Measurements from ENCODE around the gene CWC25.

The CWC25 gene

GRCh38 chr17:38848939-38849605 lies 24.0 kb upstream of the CWC25 start:
- no peak for DNase-seq (ENCODE audit: insufficient read length)
- TF ChIP-seq POLR2AphosphoS5 (IDR thresholded peaks at IDR 0.05; ENCODE audit: low read depth, low read length) (peak; percentile 37; the same call in 1 of the 2 replicates), TAF1 (IDR thresholded peaks at IDR 0.05; ENCODE audit: borderline replicate concordance, low read depth, low read length) (no peak), POLR2A (IDR thresholded peaks at IDR 0.05; ENCODE audit: low read depth, low read length) (peak; percentile 13; the same call in 1 of the 2 replicates)
- FAIRE-seq, result no peak

GRCh38 chr17:38848557-38848891 lies 23.4 kb upstream of the CWC25 start:
- FAIRE-seq (no peak), DNase-seq (ENCODE audit: insufficient read length) (no peak)
- peak; percentile 50; the same call in 1 of the 2 replicates for TF ChIP-seq POLR2AphosphoS5 (IDR thresholded peaks at IDR 0.05; ENCODE audit: low read depth, low read length)
- TF ChIP-seq POLR2A (IDR thresholded peaks at IDR 0.05; ENCODE audit: low read depth, low read length), result peak; percentile 51; the same call in 1 of the 2 replicates
- TF ChIP-seq TAF1 (IDR thresholded peaks at IDR 0.05; ENCODE audit: borderline replicate concordance, low read depth, low read length), result no peak

- TF ChIP-seq POLR2AphosphoS5 (IDR thresholded peaks at IDR 0.05; ENCODE audit: low read depth, low read length) (no peak), POLR2A (IDR thresholded peaks at IDR 0.05; ENCODE audit: low read depth, low read length) (no peak), TAF1 (IDR thresholded peaks at IDR 0.05; ENCODE audit: borderline replicate concordance, low read depth, low read length) (no peak)
- no peak for FAIRE-seq
- no peak for DNase-seq (ENCODE audit: insufficient read length)
These were observed 19.2 kb upstream of the CWC25 start for GRCh38 chr17:38844261-38844757.

- FAIRE-seq, result no peak
- no peak for TF ChIP-seq POLR2AphosphoS5 (IDR thresholded peaks at IDR 0.05; ENCODE audit: low read depth, low read length)
- TF ChIP-seq TAF1 (IDR thresholded peaks at IDR 0.05; ENCODE audit: borderline replicate concordance, low read depth, low read length), result no peak
- no peak for TF ChIP-seq POLR2A (IDR thresholded peaks at IDR 0.05; ENCODE audit: low read depth, low read length)
- no peak for DNase-seq (ENCODE audit: insufficient read length)
These were observed 684 bp upstream of the CWC25 start for GRCh38 chr17:38825762-38826247.

GRCh38 chr17:38815576-38816193 lies 9.4 kb downstream of the CWC25 start:
- DNase-seq (ENCODE audit: insufficient read length) (no peak), FAIRE-seq (no peak)
- TF ChIP-seq POLR2AphosphoS5 (IDR thresholded peaks at IDR 0.05; ENCODE audit: low read depth, low read length) (no peak), POLR2A (IDR thresholded peaks at IDR 0.05; ENCODE audit: low read depth, low read length) (no peak), TAF1 (IDR thresholded peaks at IDR 0.05; ENCODE audit: borderline replicate concordance, low read depth, low read length) (no peak)

- no peak for FAIRE-seq
- no peak for DNase-seq (ENCODE audit: insufficient read length)
- TF ChIP-seq POLR2A (IDR thresholded peaks at IDR 0.05; ENCODE audit: low read depth, low read length), result no peak
- no peak for TF ChIP-seq TAF1 (IDR thresholded peaks at IDR 0.05; ENCODE audit: borderline replicate concordance, low read depth, low read length)
- no peak for TF ChIP-seq POLR2AphosphoS5 (IDR thresholded peaks at IDR 0.05; ENCODE audit: low read depth, low read length)
These were observed 15.3 kb downstream of the CWC25 start for GRCh38 chr17:38809828-38810227.

- no peak for DNase-seq (ENCODE audit: insufficient read length)
- no peak for FAIRE-seq
- TF ChIP-seq POLR2AphosphoS5 (IDR thresholded peaks at IDR 0.05; ENCODE audit: low read depth, low read length), result no peak
- no peak for TF ChIP-seq TAF1 (IDR thresholded peaks at IDR 0.05; ENCODE audit: borderline replicate concordance, low read depth, low read length)
- TF ChIP-seq POLR2A (IDR thresholded peaks at IDR 0.05; ENCODE audit: low read depth, low read length), result no peak; the same call in 1 of the 2 replicates
These were observed 24.8 kb downstream of the CWC25 start for GRCh38 chr17:38800237-38800760.

- peak; percentile 71 for TF ChIP-seq POLR2A (IDR thresholded peaks at IDR 0.05; ENCODE audit: low read depth, low read length)
- TF ChIP-seq TAF1 (IDR thresholded peaks at IDR 0.05; ENCODE audit: borderline replicate concordance, low read depth, low read length), result peak; percentile 40; the same call in 1 of the 2 replicates
- peak; percentile 90 for TF ChIP-seq POLR2AphosphoS5 (IDR thresholded peaks at IDR 0.05; ENCODE audit: low read depth, low read length)
- FAIRE-seq (no peak), DNase-seq (ENCODE audit: insufficient read length) (peak; percentile 95)
These were observed 25.5 kb downstream of the CWC25 start, which contains the start of gene PIP4K2B for GRCh38 chr17:38799501-38800236. TSS of gene PIP4K2B (minus strand) at chr17:38799556. CDS start at chr17:38799424, 132 bp downstream.

- TF ChIP-seq TAF1 (IDR thresholded peaks at IDR 0.05; ENCODE audit: borderline replicate concordance, low read depth, low read length), result no peak
- peak; percentile 52; the same call in 1 of the 2 replicates for TF ChIP-seq POLR2A (IDR thresholded peaks at IDR 0.05; ENCODE audit: low read depth, low read length)
- peak; percentile 58 for DNase-seq (ENCODE audit: insufficient read length)
- FAIRE-seq, result no peak
These were observed 26.3 kb downstream of the CWC25 start for GRCh38 chr17:38798614-38799500.

GRCh38 chr17:38797828-38798227 lies 27.3 kb downstream of the CWC25 start:
- TF ChIP-seq POLR2AphosphoS5 (IDR thresholded peaks at IDR 0.05; ENCODE audit: low read depth, low read length) (no peak), POLR2A (IDR thresholded peaks at IDR 0.05; ENCODE audit: low read depth, low read length) (no peak), TAF1 (IDR thresholded peaks at IDR 0.05; ENCODE audit: borderline replicate concordance, low read depth, low read length) (no peak)
- no peak for FAIRE-seq
- no peak for DNase-seq (ENCODE audit: insufficient read length)
